ENCODE data around the gene SCGB3A2.

Gene SCGB3A2

GRCh38 chr5:147878066-147878759 is at the start of gene SCGB3A2:
TSS of gene SCGB3A2 (plus strand) at chr5:147878711. CDS start at chr5:147878804, 93 bp downstream.
- DNase-seq, result no peak

- no peak for DNase-seq
These were observed 48.5 kb upstream of the SCGB3A2 start for GRCh38 chr5:147830035-147830434.

GRCh38 chr5:147831465-147831864 is 47.0 kb upstream of the SCGB3A2 start, which contains the start of gene SPINK1:
TSS of gene SPINK1 (minus strand) at chr5:147831671. CDS start at chr5:147831577, 94 bp downstream.
- no peak for DNase-seq

- DNase-seq, result no peak
These were observed 46.0 kb upstream of the SCGB3A2 start for GRCh38 chr5:147832541-147832940.

- no peak for DNase-seq
These were observed 43.1 kb upstream of the SCGB3A2 start for GRCh38 chr5:147835386-147835798.

- no peak for DNase-seq
These were observed 42.1 kb upstream of the SCGB3A2 start for GRCh38 chr5:147836439-147836838.

GRCh38 chr5:147842869-147843268 is 35.6 kb upstream of the SCGB3A2 start:
- no peak for DNase-seq

GRCh38 chr5:147844846-147845245 is 33.7 kb upstream of the SCGB3A2 start:
- DNase-seq, result no peak

GRCh38 chr5:147845618-147846017 is 32.9 kb upstream of the SCGB3A2 start:
- DNase-seq, result no peak

GRCh38 chr5:147849226-147849625 is 29.3 kb upstream of the SCGB3A2 start:
- no peak for DNase-seq

- DNase-seq, result no peak
These were observed 26.9 kb upstream of the SCGB3A2 start for GRCh38 chr5:147851578-147851977.

- no peak for DNase-seq
These were observed 26.1 kb upstream of the SCGB3A2 start for GRCh38 chr5:147852365-147852764.

- no peak for DNase-seq
These were observed 25.0 kb upstream of the SCGB3A2 start for GRCh38 chr5:147853372-147853987.

GRCh38 chr5:147854331-147854730 is 24.2 kb upstream of the SCGB3A2 start:
- DNase-seq, result no peak

GRCh38 chr5:147854894-147855773 is 23.4 kb upstream of the SCGB3A2 start:
- no peak for DNase-seq

- DNase-seq, result no peak
These were observed 22.8 kb upstream of the SCGB3A2 start for GRCh38 chr5:147855774-147856069.

GRCh38 chr5:147856801-147857200 is 21.7 kb upstream of the SCGB3A2 start:
- no peak for DNase-seq

GRCh38 chr5:147857302-147858129 is 21.0 kb upstream of the SCGB3A2 start:
- DNase-seq, result peak in 41 of 58 donors; percentile 0 to 73 (median 9)

- DNase-seq, result no peak
These were observed 19.9 kb upstream of the SCGB3A2 start for GRCh38 chr5:147858565-147858964.

GRCh38 chr5:147859962-147860640 is 18.4 kb upstream of the SCGB3A2 start:
- DNase-seq, result no peak

- DNase-seq, result no peak
These were observed 17.9 kb upstream of the SCGB3A2 start for GRCh38 chr5:147860641-147861025.

Data from anterior cingulate cortex (tissue), 58 donors.